Uterus (tissue), 4 donors: ENCODE measurements around the gene ALLC. TPM values are rescaled to one million over a fixed set of nuclear protein-coding genes. Genes with fewer than 3 reads are reported as not detected.
A peak's percentile ranks its signal among the peaks of the same experiment; 100 is the strongest.
"Not testable (repeated sequence)": the region's sequence is repeated elsewhere in the genome, so short reads cannot be mapped to it uniquely, and the experiment has no call there.

Source experiments
- DNase-seq, 2 donors: peaks; one replicate each; pipeline ENCODE4 v3.0.0-alpha.2; 2019 to 2020
- H3K27ac ChIP-seq, 2 donors: fragments of 200-600 bp; sonication (generic); 1 replicate in 1 of 2; 2 replicates in 1 of 2; pipeline ENCODE4 v1.5.1; 2016 to 2018
- H3K27me3 ChIP-seq, 2 donors: fragments of 200-600 bp; sonication (generic); one replicate each; pipeline ENCODE4 v1.5.1; 2018 to 2019; ENCODE audit warnings: control low read depth in 1 of 2
- H3K36me3 ChIP-seq, 2 donors: fragments of 200-600 bp; sonication (generic); one replicate each; pipeline ENCODE4 v1.5.1; 2019; ENCODE audit warnings: control low read depth in 1 of 2
- H3K4me1 ChIP-seq, 2 donors: fragments of 200-600 bp; sonication (generic); one replicate each; pipeline ENCODE4 v1.5.1; 2018 to 2019; ENCODE audit warnings: control low read depth in 1 of 2
- H3K4me3 ChIP-seq, 2 donors: fragments of 200-600 bp; sonication (generic); 1 replicate in 1 of 2; 2 replicates in 1 of 2; pipeline ENCODE4 v1.5.1; 2018 to 2019; ENCODE audit warnings: mild to moderate bottlenecking in 1 of 2
- H3K9me3 ChIP-seq, 2 donors: fragments of 200-600 bp; sonication (generic); one replicate each; pipeline ENCODE4 v1.5.1; 2019; ENCODE audit warnings: control low read depth in 1 of 2
- CTCF ChIP-seq, 4 experiments: fragments of 200-600 bp in 2 of 4; fragments of 450-650 bp in 2 of 4; sonication (generic) in 2 of 4; IDR thresholded peaks; one replicate each; pipeline ENCODE4 v1.5.1; 2016 to 2019; ENCODE audit warnings: antibody characterized with exemption in 4 of 4, mild to moderate bottlenecking in 2 of 4, moderate library complexity in 1 of 4
- POLR2A ChIP-seq, 2 donors: fragments of 450-650 bp; IDR thresholded peaks; one replicate each; pipeline ENCODE4 v1.6.1; 2016; ENCODE audit warnings: antibody characterized with exemption in 2 of 2, mild to moderate bottlenecking in 1 of 2, moderate library complexity in 1 of 2
- intact Hi-C: fragments of 100-400 bp; cut with DNase I; formaldehyde crosslinking; loops from one replicate; pipeline ENCODE4 v1.15.1; 2023; ENCODE audit warnings: low total_unique reads
- total RNA-seq, 4 donors: library from RNA; depleted of rRNA in 3 of 4; stranded (reverse); fragments of >200 nt in 3 of 4; gene quantifications; one replicate each; pipeline versions ENCODE4 v1.1.0 to v1.2.4, GENCODE V29; 2014 to 2023
- donor health status: DM: yes; HTN: yes; CAD: no.

ALLC gene
- total RNA-seq, 4 donors from 2014 or later = not detected

GRCh38 chr2:3631851-3632659 lies 25.9 kb upstream of the ALLC start:
- H3K27ac ChIP-seq = no peak overlapping the region
- DNase-seq = peak in 1 of 2 donors; percentile 10
- H3K36me3 ChIP-seq = no peaks in the 10 kb centered on the region
- intact Hi-C loops = no loop called here
- H3K27me3 ChIP-seq = no peaks in the 10 kb centered on the region
- H3K4me1 ChIP-seq = no peaks in the 10 kb centered on the region
- no peak for TF ChIP-seq POLR2A (IDR thresholded peaks at IDR 0.05)
- no peaks in the 10 kb centered on the region for H3K9me3 ChIP-seq
- H3K4me3 ChIP-seq = no peak overlapping the region

GRCh38 chr2:3633089-3633981 lies 24.7 kb upstream of the ALLC start:
- Histone ChIP-seq H3K36me3 (no peaks in the 10 kb centered on the region), H3K27ac (no peak overlapping the region), H3K4me1 (no peaks in the 10 kb centered on the region), H3K9me3 (no peaks in the 10 kb centered on the region), H3K27me3 (no peaks in the 10 kb centered on the region), H3K4me3 (no peak overlapping the region)
- TF ChIP-seq POLR2A (IDR thresholded peaks at IDR 0.05) (no peak), CTCF (IDR thresholded peaks at IDR 0.05) (no peak)
- intact Hi-C loops = no loop called here
- peak in 1 of 2 donors; percentile 11 for DNase-seq

- Histone ChIP-seq H3K36me3 (no peaks in the 10 kb centered on the region), H3K9me3 (no peaks in the 10 kb centered on the region), H3K4me1 (no peaks in the 10 kb centered on the region), H3K4me3 (no peak overlapping the region), H3K27ac (no peak overlapping the region), H3K27me3 (no peaks in the 10 kb centered on the region)
- intact Hi-C loops = no loop called here
- no peak for TF ChIP-seq POLR2A (IDR thresholded peaks at IDR 0.05)
- TF ChIP-seq CTCF (IDR thresholded peaks at IDR 0.05) = no peak
- peak in 1 of 2 donors; percentile 4 for DNase-seq
Measured at GRCh38 chr2:3633982-3634595, 23.9 kb upstream of the ALLC start.

GRCh38 chr2:3634596-3635121 lies 23.3 kb upstream of the ALLC start:
- Histone ChIP-seq H3K27ac (no peak overlapping the region), H3K4me3 (no peak overlapping the region), H3K27me3 (no peaks in the 10 kb centered on the region), H3K36me3 (no peaks in the 10 kb centered on the region), H3K9me3 (no peaks in the 10 kb centered on the region), H3K4me1 (no peaks in the 10 kb centered on the region)
- no peak for TF ChIP-seq POLR2A (IDR thresholded peaks at IDR 0.05)
- TF ChIP-seq CTCF (IDR thresholded peaks at IDR 0.05) = no peak
- intact Hi-C loops = no loop called here
- peak in 1 of 2 donors; percentile 9 for DNase-seq

GRCh38 chr2:3635171-3635974 lies 22.6 kb upstream of the ALLC start:
- DNase-seq = peak in 1 of 2 donors; percentile 5
- no peaks in the 10 kb centered on the region for H3K36me3 ChIP-seq
- intact Hi-C loops = no loop called here
- no peak for TF ChIP-seq CTCF (IDR thresholded peaks at IDR 0.05)
- TF ChIP-seq POLR2A (IDR thresholded peaks at IDR 0.05) = no peak
- H3K27me3 ChIP-seq = no peaks in the 10 kb centered on the region
- no peak overlapping the region for H3K27ac ChIP-seq
- no peak overlapping the region for H3K4me3 ChIP-seq
- H3K9me3 ChIP-seq = no peaks in the 10 kb centered on the region
- H3K4me1 ChIP-seq = no peaks in the 10 kb centered on the region

- H3K36me3 ChIP-seq, H3K27ac ChIP-seq, H3K9me3 ChIP-seq, H3K27me3 ChIP-seq, intact Hi-C loops, H3K4me3 ChIP-seq, H3K4me1 ChIP-seq: not testable (repeated sequence)
- DNase-seq = peak in 1 of 2 donors; percentile 4
Measured at GRCh38 chr2:3635975-3636327, 22.0 kb upstream of the ALLC start.
